Hepatocyte (in vitro differentiated cells): Measurements from ENCODE around the gene VAMP8. TPM values are rescaled to one million over a fixed set of nuclear protein-coding genes. Genes with fewer than 3 reads are reported as not detected.

Experiments
- DNase-seq: peaks from one replicate; pipeline ENCODE4 v3.0.0-alpha.2; 2016; ENCODE audit warnings: low spot score
- H2AFZ ChIP-seq: fragments of 200-600 bp; sonication (generic); 2 replicates; pipeline ENCODE4 v1.6.0; 2016; ENCODE audit warnings: antibody characterized with exemption, mild to moderate bottlenecking
- H3K27ac ChIP-seq: fragments of 200-600 bp; sonication (generic); 2 replicates; pipeline ENCODE4 v1.5.1; 2016; ENCODE audit warnings: mild to moderate bottlenecking
- H3K27me3 ChIP-seq: fragments of 200-600 bp; sonication (generic); 2 replicates; pipeline ENCODE4 v1.6.1; 2016
- H3K36me3 ChIP-seq: fragments of 200-600 bp; sonication (generic); replicated peaks from 2 replicates; pipeline ENCODE4 v1.5.1; 2016; ENCODE audit warnings: low read depth; ENCODE audit not compliant: insufficient read depth
- H3K4me1 ChIP-seq: fragments of 200-600 bp; sonication (generic); 2 replicates; pipeline ENCODE4 v1.5.1; 2016; ENCODE audit warnings: mild to moderate bottlenecking, moderate library complexity; ENCODE audit not compliant: insufficient read depth
- H3K4me2 ChIP-seq: fragments of 200-600 bp; sonication (generic); 2 replicates; pipeline ENCODE4 v1.6.0; 2016
- H3K4me3 ChIP-seq: fragments of 200-600 bp; sonication (generic); 2 replicates; pipeline ENCODE4 v1.5.1; 2016; ENCODE audit warnings: mild to moderate bottlenecking
- H3K79me2 ChIP-seq: fragments of 200-600 bp; sonication (generic); 2 replicates; pipeline ENCODE4 v1.6.0; 2017; ENCODE audit warnings: mild to moderate bottlenecking
- H3K9me2 ChIP-seq: fragments of 200-600 bp; sonication (generic); replicated peaks from 2 replicates; pipeline ENCODE4 v1.6.0; 2017; ENCODE audit warnings: mild to moderate bottlenecking; ENCODE audit not compliant: insufficient read depth
- H3K9me3 ChIP-seq: fragments of 200-600 bp; sonication (generic); 2 replicates; pipeline ENCODE4 v1.5.1; 2016; ENCODE audit warnings: low read depth, mild to moderate bottlenecking
- H4K20me1 ChIP-seq: fragments of 200-600 bp; sonication (generic); 2 replicates; pipeline ENCODE4 v1.6.0; 2016; ENCODE audit warnings: mild to moderate bottlenecking; ENCODE audit not compliant: insufficient read depth, poor library complexity, severe bottlenecking
- EZH2 ChIP-seq: fragments of 200-600 bp; sonication (generic); IDR thresholded peaks from 2 replicates; pipeline ENCODE4 v1.6.1; 2016; ENCODE audit warnings: antibody characterized with exemption, mild to moderate bottlenecking, borderline replicate concordance
- EZH2phosphoT487 ChIP-seq: fragments of 200-600 bp; sonication (generic); IDR thresholded peaks from one replicate; pipeline ENCODE4 v1.6.1; 2018; ENCODE audit warnings: antibody characterized with exemption, mild to moderate bottlenecking, low read depth, moderate library complexity; ENCODE audit not compliant: unreplicated experiment, severe bottlenecking
- whole genome bisulfite sequencing: methylation state at CpG from one replicate; pipeline ENCODE4 v1.1.6; 2016; ENCODE audit warnings: low lambda C conversion rate; ENCODE audit errors: missing lambda C conversion rate; 5-methylcytosine and 5-hydroxymethylcytosine counted together
- polyA plus RNA-seq: library from polyadenylated mRNA; unstranded; fragments of >200 nt; fragmentation: Nextera tagmentation; extraction: Ambion mirVana; gene quantifications from 2 replicates; pipeline ENCODE4 v1.2.1, GENCODE V29; 2016
- total RNA-seq: library from RNA; depleted of rRNA; stranded (reverse); fragments of >200 nt; gene quantifications from 2 replicates; pipeline ENCODE4 v1.2.3, GENCODE V29; 2014
- TF ChIP-seq, protein P1 (sequence below): fragments of 200-600 bp; sonication (generic); IDR thresholded peaks from 2 replicates; pipeline ENCODE4 v1.5.1; 2016; ENCODE audit warnings: antibody characterized with exemption, mild to moderate bottlenecking; ENCODE audit not compliant: poor library complexity

Gene VAMP8
- total and polyA plus RNA-seq, 2 experiments from 2014 or later: 50.7 to 213 TPM

DNA sequence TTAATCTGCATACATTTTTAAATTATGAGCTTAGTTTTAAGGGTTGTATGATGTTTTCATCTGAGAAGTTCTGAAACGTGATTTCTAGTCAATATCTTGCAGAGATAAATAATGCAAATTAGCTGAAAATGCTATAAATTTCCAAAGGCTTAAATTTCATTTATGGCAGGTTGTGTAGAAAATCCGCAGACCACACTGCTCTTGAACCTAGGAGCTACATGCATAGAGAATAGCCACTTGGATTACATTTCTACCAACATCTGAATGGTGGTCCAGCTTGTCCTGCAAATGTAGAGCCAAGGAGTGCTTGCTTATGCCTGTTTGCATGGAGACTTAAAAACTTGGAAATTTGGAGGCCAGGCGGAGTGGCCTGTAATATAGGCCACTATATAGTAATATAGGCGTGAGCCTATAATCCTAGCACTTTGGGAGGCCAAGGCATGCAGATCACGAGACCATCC lies 31.6 kb upstream of the VAMP8 start:
- TF ChIP-seq, protein P1, sequence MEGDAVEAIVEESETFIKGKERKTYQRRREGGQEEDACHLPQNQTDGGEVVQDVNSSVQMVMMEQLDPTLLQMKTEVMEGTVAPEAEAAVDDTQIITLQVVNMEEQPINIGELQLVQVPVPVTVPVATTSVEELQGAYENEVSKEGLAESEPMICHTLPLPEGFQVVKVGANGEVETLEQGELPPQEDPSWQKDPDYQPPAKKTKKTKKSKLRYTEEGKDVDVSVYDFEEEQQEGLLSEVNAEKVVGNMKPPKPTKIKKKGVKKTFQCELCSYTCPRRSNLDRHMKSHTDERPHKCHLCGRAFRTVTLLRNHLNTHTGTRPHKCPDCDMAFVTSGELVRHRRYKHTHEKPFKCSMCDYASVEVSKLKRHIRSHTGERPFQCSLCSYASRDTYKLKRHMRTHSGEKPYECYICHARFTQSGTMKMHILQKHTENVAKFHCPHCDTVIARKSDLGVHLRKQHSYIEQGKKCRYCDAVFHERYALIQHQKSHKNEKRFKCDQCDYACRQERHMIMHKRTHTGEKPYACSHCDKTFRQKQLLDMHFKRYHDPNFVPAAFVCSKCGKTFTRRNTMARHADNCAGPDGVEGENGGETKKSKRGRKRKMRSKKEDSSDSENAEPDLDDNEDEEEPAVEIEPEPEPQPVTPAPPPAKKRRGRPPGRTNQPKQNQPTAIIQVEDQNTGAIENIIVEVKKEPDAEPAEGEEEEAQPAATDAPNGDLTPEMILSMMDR: no peak
- TF ChIP-seq EZH2phosphoT487: no peak
- no peak for TF ChIP-seq EZH2
- Histone ChIP-seq H3K4me2 (no peak overlapping the region), H3K36me3 (peaks cover 17% of the 10 kb centered on the region), H3K79me2 (peaks cover 28% of the 10 kb centered on the region), H3K9me3 (no peaks in the 10 kb centered on the region), H2AFZ (no peak overlapping the region), H3K4me3 (no peak overlapping the region), H3K4me1 (peaks cover 24% of the 10 kb centered on the region), H3K27me3 (no peaks in the 10 kb centered on the region), H3K27ac (no peak overlapping the region), H4K20me1 (peaks cover 36% of the 10 kb centered on the region), H3K9me2 (no peaks in the 10 kb centered on the region)
- WGBS: 87% methylated on average over 5 of the region's 5 CpGs
- no peak for DNase-seq

DNA sequence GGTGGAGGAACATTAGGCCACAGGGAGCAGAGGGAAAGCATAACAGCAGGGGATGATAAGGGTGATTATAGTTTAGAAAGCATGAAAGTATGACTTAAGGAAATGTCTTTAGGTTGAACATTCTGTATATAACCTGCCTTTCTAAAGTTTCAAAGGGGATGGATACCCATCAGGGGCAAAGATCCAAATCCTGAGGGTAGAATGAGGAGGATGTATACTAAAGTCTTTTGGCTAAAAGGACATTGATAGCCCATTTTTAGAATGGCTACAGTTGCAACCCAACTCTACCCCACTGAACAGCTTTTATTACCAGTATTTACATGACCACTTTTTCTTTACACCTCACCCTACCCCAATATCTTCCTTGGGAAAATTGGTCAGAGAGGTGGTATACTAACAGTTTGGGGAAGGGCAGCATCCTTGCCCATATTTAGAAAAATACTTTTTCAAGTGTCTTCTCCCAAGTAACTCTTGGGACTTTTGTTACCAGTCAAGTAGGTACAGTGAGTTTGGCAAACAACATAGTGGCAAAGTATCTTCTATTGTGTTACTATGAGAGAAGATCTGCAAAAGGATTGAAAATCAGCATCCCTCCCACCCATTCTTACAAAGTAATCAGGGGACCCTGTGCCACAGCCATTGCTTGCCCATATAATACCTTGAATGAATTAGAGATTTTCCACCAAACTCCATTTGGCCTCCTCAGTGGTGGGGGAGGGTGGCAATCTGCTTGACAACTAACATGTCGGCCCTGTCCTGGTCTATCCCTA lies 30.1 kb upstream of the VAMP8 start:
- no peaks in the 10 kb centered on the region for H3K9me3 ChIP-seq
- WGBS: 93% methylated on average over 1 of the region's 1 CpG
- peaks cover 9% of the 10 kb centered on the region for H3K4me1 ChIP-seq
- no peak for DNase-seq
- no peak overlapping the region for H2AFZ ChIP-seq
- H3K27me3 ChIP-seq: no peaks in the 10 kb centered on the region
- peak overlapping the region; percentile 11 for H3K27ac ChIP-seq
- no peak overlapping the region for H3K4me3 ChIP-seq
- H3K36me3 ChIP-seq: peaks cover 11% of the 10 kb centered on the region
- peaks cover 14% of the 10 kb centered on the region for H3K79me2 ChIP-seq
- no peak overlapping the region for H3K4me2 ChIP-seq
- no peak for TF ChIP-seq EZH2phosphoT487
- TF ChIP-seq, protein P1: no peak
- H4K20me1 ChIP-seq: peaks cover 21% of the 10 kb centered on the region
- H3K9me2 ChIP-seq: no peaks in the 10 kb centered on the region

DNA sequence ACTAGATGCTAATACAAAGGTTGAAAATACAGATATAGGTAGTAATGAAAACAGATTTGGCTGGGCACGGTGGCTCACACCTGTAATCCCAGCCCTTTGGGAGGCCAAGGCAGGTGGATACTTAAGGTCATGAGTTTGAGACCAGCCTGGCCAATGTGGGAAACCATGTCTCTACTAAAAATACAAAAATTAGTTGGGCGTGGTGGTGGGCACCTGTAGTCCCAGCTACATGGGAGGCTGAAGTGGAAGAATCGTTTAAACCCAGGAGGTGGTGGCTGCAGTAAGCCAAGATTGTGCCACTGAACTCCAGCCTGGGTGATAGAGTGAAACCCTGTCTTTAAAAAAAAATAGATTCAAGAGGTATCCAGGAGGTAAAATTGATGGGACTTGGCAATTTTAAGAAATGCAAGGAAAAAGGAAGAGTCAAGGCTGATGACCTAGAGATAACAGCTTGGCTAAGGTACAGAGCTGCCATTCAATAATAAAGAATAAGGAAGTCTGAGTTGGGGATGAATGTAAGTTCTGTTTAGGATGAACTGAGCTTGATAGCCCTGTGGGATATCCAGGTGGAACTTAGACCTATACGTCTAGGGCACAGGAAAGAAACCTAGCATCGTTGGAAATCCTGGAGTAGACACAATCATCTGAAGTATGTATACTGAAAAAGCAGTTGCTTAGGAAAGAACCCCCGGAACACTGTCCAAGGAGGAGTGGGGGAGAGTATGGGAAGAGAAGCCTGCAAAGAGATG lies 29.4 kb upstream of the VAMP8 start:
- H2AFZ ChIP-seq: no peak overlapping the region

More for the DNA sequence above, 29.4 kb upstream of the VAMP8 start:
- 86% methylated on average over 6 of the region's 6 CpGs for WGBS
- Histone ChIP-seq H3K9me3 (no peaks in the 10 kb centered on the region), H3K27ac (no peak overlapping the region), H3K4me3 (no peak overlapping the region), H3K79me2 (peaks cover 6% of the 10 kb centered on the region), H3K36me3 (peaks cover 3% of the 10 kb centered on the region), H3K27me3 (no peaks in the 10 kb centered on the region), H3K4me1 (peaks cover 2% of the 10 kb centered on the region), H3K9me2 (no peaks in the 10 kb centered on the region), H4K20me1 (peaks cover 14% of the 10 kb centered on the region), H3K4me2 (no peak overlapping the region)
- no peak for TF ChIP-seq EZH2
- TF ChIP-seq, protein P1: no peak
- no peak for TF ChIP-seq EZH2phosphoT487
- DNase-seq: no peak
